OCI-LY1 (cell line): ENCODE results near the gene DIP2C.

ENCODE experiments used
- H2AFZ ChIP-seq: fragments of 200-600 bp; sonication (generic), shearing (Covaris generic); 2 replicates; pipeline ENCODE4 v1.6.0; 2014; ENCODE audit warnings: antibody characterized with exemption, mild to moderate bottlenecking, low read length
- H3F3A ChIP-seq: fragments of 200-600 bp; sonication (generic), shearing (Covaris generic); 2 replicates; pipeline ENCODE4 v1.6.0; 2014; ENCODE audit warnings: mild to moderate bottlenecking, antibody characterized with exemption, low read length, moderate library complexity; ENCODE audit not compliant: insufficient read depth
- H3K27ac ChIP-seq: fragments of 200-600 bp; sonication (generic); 2 replicates; pipeline ENCODE4 v1.5.1; 2014; ENCODE audit warnings: low read length, mixed run types, mild to moderate bottlenecking, low read depth; ENCODE audit not compliant: poor library complexity, severe bottlenecking
- H3K27me3 ChIP-seq: fragments of 200-600 bp; sonication (generic); 2 replicates; pipeline ENCODE4 v1.6.0; 2014; ENCODE audit warnings: antibody characterized with exemption, mild to moderate bottlenecking, low read length, moderate library complexity; ENCODE audit not compliant: insufficient read depth
- H3K36me3 ChIP-seq: fragments of 200-600 bp; sonication (generic); 2 replicates; pipeline ENCODE4 v1.6.1; 2014; ENCODE audit warnings: mild to moderate bottlenecking, antibody characterized with exemption, low read length, moderate library complexity, mixed read lengths; ENCODE audit not compliant: insufficient read depth
- H3K4me1 ChIP-seq: fragments of 200-600 bp; sonication (generic); 2 replicates; pipeline ENCODE4 v1.5.1; 2014; ENCODE audit warnings: mild to moderate bottlenecking, low read length, moderate library complexity; ENCODE audit not compliant: insufficient read depth, severe bottlenecking
- H3K4me2 ChIP-seq: fragments of 200-600 bp; sonication (generic), shearing (Covaris generic); 2 replicates; pipeline ENCODE4 v1.6.1; 2014; ENCODE audit warnings: low read length
- H3K4me3 ChIP-seq: fragments of 200-600 bp; sonication (generic); 2 replicates; pipeline ENCODE4 v1.5.1; 2014; ENCODE audit warnings: low read length, low read depth, mild to moderate bottlenecking, mixed read lengths; ENCODE audit not compliant: poor library complexity, severe bottlenecking
- H3K79me2 ChIP-seq: fragments of 200-600 bp; shearing (Covaris generic); 2 replicates; pipeline ENCODE4 v1.6.1; 2016; ENCODE audit warnings: mixed run types, low read length, mixed read lengths; ENCODE audit not compliant: insufficient read depth
- H3K9ac ChIP-seq: fragments of 200-600 bp; sonication (generic), shearing (Covaris generic); 2 replicates; pipeline ENCODE4 v1.6.1; 2014; ENCODE audit warnings: mild to moderate bottlenecking, low read length, mixed read lengths
- H3K9me2 ChIP-seq: fragments of 200-600 bp; sonication (generic), shearing (Covaris generic); 2 replicates; pipeline ENCODE4 v1.6.1; 2014; ENCODE audit warnings: low read depth, mild to moderate bottlenecking, low read length, mixed read lengths
- H3K9me3 ChIP-seq: fragments of 200-600 bp; shearing (Covaris generic); 2 replicates; pipeline ENCODE4 v1.6.1; 2014; ENCODE audit warnings: low read length, mixed read lengths
- H4K20me1 ChIP-seq: fragments of 200-600 bp; sonication (generic), shearing (Covaris generic); 2 replicates; pipeline ENCODE4 v1.6.0; 2016; ENCODE audit warnings: mild to moderate bottlenecking, low read length; ENCODE audit not compliant: insufficient read depth
- EZH2 ChIP-seq: fragments of 200-600 bp; sonication (generic), shearing (Covaris generic); IDR thresholded peaks from 2 replicates; pipeline ENCODE4 v1.8.0; 2017; ENCODE audit warnings: borderline replicate concordance, mixed run types, mild to moderate bottlenecking, antibody characterized with exemption, low read length, moderate library complexity, mixed read lengths
- TF ChIP-seq, protein P1 (sequence below): fragments of 200-600 bp; sonication (generic), shearing (Covaris generic); IDR thresholded peaks from 2 replicates; pipeline ENCODE4 v1.5.1; 2017; ENCODE audit warnings: mild to moderate bottlenecking, antibody characterized with exemption, low read length, moderate library complexity, mixed read lengths

The DIP2C gene

GRCh38 chr10:733086-733485, 43.6 kb upstream of the DIP2C start:
- Histone ChIP-seq H3K9ac (no peak overlapping the region), H3K79me2 (no peaks in the 10 kb centered on the region), H3K27me3 (peaks cover 3% of the 10 kb centered on the region; the same call in 1 of the 2 replicates), H4K20me1 (no peaks in the 10 kb centered on the region), H3K4me3 (no peak overlapping the region), H3K9me2 (no peaks in the 10 kb centered on the region), H3K36me3 (no peaks in the 10 kb centered on the region), H3K9me3 (no peaks in the 10 kb centered on the region), H3K27ac (no peak overlapping the region), H3F3A (no peaks in the 10 kb centered on the region), H2AFZ (no peak overlapping the region), H3K4me2 (no peak overlapping the region), H3K4me1 (no peaks in the 10 kb centered on the region)
- TF ChIP-seq, protein P1, sequence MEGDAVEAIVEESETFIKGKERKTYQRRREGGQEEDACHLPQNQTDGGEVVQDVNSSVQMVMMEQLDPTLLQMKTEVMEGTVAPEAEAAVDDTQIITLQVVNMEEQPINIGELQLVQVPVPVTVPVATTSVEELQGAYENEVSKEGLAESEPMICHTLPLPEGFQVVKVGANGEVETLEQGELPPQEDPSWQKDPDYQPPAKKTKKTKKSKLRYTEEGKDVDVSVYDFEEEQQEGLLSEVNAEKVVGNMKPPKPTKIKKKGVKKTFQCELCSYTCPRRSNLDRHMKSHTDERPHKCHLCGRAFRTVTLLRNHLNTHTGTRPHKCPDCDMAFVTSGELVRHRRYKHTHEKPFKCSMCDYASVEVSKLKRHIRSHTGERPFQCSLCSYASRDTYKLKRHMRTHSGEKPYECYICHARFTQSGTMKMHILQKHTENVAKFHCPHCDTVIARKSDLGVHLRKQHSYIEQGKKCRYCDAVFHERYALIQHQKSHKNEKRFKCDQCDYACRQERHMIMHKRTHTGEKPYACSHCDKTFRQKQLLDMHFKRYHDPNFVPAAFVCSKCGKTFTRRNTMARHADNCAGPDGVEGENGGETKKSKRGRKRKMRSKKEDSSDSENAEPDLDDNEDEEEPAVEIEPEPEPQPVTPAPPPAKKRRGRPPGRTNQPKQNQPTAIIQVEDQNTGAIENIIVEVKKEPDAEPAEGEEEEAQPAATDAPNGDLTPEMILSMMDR: no peak
- TF ChIP-seq EZH2: no peak

DNA sequence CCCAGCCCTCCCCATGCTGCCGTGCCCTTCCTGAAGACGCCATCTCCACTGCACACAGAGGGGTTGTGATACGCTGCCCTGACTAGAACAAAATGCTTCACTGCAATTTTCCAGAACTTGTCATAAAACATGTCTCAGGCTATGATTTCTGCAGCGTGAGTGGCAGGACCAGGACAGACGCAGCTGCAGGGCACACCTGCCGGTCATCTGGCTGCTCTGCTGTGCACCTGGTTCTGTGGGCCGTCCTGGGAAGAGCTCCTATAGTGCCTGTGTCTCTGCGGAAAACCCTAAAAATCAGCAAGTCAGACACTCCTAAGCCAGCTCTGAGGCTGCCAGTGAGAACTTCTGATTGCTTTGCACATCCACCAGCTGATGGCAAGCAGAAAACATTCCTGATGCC, 39.7 kb upstream of the DIP2C start:
- Histone ChIP-seq H3K27ac (no peak overlapping the region), H3K27me3 (peaks cover 4% of the 10 kb centered on the region; the same call in 1 of the 2 replicates), H3K4me2 (no peak overlapping the region), H4K20me1 (no peaks in the 10 kb centered on the region), H3K4me1 (no peaks in the 10 kb centered on the region), H3K9me3 (no peaks in the 10 kb centered on the region), H3K9me2 (no peaks in the 10 kb centered on the region), H3K79me2 (no peaks in the 10 kb centered on the region), H3K9ac (no peak overlapping the region), H2AFZ (no peak overlapping the region), H3F3A (no peaks in the 10 kb centered on the region), H3K4me3 (no peak overlapping the region), H3K36me3 (no peaks in the 10 kb centered on the region)
- TF ChIP-seq, protein P1: no peak
- no peak for TF ChIP-seq EZH2

DNA sequence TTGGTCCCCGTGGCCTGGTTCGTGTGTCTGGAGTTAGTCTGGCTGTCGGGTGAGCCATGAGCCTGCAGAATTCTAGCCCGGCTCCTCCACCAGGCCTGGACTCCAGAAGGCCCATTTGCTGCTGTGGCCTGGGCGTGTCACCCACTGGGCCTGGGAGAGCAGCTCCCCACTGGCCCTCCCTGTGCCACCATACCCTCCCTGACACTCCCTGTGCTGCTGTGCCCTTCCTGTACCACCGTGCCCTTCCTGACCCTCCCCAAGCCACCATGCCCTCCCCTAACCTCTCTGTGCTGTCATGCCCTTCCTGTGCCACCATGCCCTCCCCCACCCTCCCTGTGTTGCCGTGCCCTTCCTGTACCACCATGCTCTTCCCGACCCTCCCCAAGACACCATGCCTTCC, 39.1 kb upstream of the DIP2C start:
- H3K4me2 ChIP-seq: no peak overlapping the region
- H2AFZ ChIP-seq: no peak overlapping the region
- H4K20me1 ChIP-seq: no peaks in the 10 kb centered on the region
- no peaks in the 10 kb centered on the region for H3K9me2 ChIP-seq
- H3K79me2 ChIP-seq: no peaks in the 10 kb centered on the region
- no peak overlapping the region for H3K9ac ChIP-seq
- no peaks in the 10 kb centered on the region for H3F3A ChIP-seq
- H3K36me3 ChIP-seq: no peaks in the 10 kb centered on the region
- peaks cover 6% of the 10 kb centered on the region; the same call in 1 of the 2 replicates for H3K27me3 ChIP-seq
- H3K4me1 ChIP-seq: no peaks in the 10 kb centered on the region
- H3K4me3 ChIP-seq: no peak overlapping the region
- H3K9me3 ChIP-seq: no peaks in the 10 kb centered on the region
- H3K27ac ChIP-seq: no peak overlapping the region
- TF ChIP-seq, protein P1: no peak
- TF ChIP-seq EZH2: no peak
